GM21360 (cell line): ENCODE measurements around the gene PRSS2.

Source experiments
- ATAC-seq: cut with Tn5 transposase; IDR thresholded peaks from one replicate; pipeline ENCODE4 v1.9.1; 2021; ENCODE audit warnings: mild to moderate bottlenecking, moderate library complexity; ENCODE audit not compliant: unreplicated experiment

PRSS2 gene

GRCh38 chr7:142822714-142823113, 51.9 kb downstream of the PRSS2 start:
- no peak for ATAC-seq
